GM10248 (cell line): ENCODE data around the gene TRNAU1AP.
A peak's percentile ranks its signal among the peaks of the same experiment; 100 is the strongest.
"Not testable (repeated sequence)": the region's sequence is repeated elsewhere in the genome, so short reads cannot be mapped to it uniquely, and the experiment has no call there.

Source experiments
- CTCF ChIA-PET: fragments of 300-600 bp; sonication (Branson Sonifier 250); formaldehyde crosslinking; extraction: SDS; loops from one replicate; lab custom pipeline; 2021; ENCODE audit warnings: antibody characterized with exemption; lab: Yijun Ruan, JAX
- POLR2A ChIA-PET: fragments of 350-650 bp; sonication (Branson Sonifier 250); formaldehyde crosslinking; extraction: SDS; loops from one replicate; lab custom pipeline; 2020; ENCODE audit warnings: antibody characterized with exemption; lab: Yijun Ruan, JAX
- DNase-seq: peaks from one replicate; pipeline ENCODE4 v3.0.0; 2012; ENCODE audit errors: extremely low spot score
- TF ChIP-seq, protein P1 (sequence below): IDR thresholded peaks from 2 replicates; pipeline ENCODE4 v1.5.1; 2012; ENCODE audit warnings: mild to moderate bottlenecking, low read depth; ENCODE audit errors: extremely low read depth, missing control alignments, control extremely low read depth

The TRNAU1AP gene

DNA sequence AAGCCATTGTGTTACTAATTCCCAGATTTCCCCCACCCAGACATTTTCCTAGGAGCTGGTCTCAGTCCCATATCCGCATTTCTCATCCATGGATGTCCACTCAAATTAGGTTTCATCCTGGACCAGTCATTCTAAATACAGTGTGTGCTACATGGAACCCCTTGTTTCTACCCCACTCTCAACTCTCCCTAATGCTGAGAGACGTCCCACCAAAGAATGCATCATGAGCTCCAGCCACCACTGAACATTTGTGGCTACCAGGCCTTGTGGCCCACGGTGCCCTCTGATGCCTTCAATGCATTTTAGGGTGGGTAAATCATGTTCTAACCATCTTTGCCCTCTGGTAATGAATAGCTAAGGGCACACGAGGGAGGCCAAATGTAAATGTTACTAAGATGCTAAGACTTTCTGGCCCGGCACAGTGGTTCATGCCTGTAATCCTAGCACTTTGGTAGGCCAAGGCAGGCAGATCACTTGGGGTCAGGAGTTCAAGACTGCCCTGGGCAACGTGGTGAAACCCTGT is 25.9 kb downstream of the TRNAU1AP start:
- ChIA-PET CTCF (interaction anchor here (1.1 to 3.6 kb wide), 7 partner anchors 7 to 169 kb away, joined by 3 to 29 read pairs (median 6); no protein-coding TSS in a partner anchor), POLR2A (interaction anchor here (0.5 to 4.9 kb wide), 15 partner anchors 8 to 444 kb away, joined by 3 to 64 read pairs (median 5); partner anchors contain the start of genes RAB42, RCC1, TAF12 and TRNAU1AP)
- no peak for DNase-seq
- TF ChIP-seq, protein P1, sequence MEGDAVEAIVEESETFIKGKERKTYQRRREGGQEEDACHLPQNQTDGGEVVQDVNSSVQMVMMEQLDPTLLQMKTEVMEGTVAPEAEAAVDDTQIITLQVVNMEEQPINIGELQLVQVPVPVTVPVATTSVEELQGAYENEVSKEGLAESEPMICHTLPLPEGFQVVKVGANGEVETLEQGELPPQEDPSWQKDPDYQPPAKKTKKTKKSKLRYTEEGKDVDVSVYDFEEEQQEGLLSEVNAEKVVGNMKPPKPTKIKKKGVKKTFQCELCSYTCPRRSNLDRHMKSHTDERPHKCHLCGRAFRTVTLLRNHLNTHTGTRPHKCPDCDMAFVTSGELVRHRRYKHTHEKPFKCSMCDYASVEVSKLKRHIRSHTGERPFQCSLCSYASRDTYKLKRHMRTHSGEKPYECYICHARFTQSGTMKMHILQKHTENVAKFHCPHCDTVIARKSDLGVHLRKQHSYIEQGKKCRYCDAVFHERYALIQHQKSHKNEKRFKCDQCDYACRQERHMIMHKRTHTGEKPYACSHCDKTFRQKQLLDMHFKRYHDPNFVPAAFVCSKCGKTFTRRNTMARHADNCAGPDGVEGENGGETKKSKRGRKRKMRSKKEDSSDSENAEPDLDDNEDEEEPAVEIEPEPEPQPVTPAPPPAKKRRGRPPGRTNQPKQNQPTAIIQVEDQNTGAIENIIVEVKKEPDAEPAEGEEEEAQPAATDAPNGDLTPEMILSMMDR: no peak

DNA sequence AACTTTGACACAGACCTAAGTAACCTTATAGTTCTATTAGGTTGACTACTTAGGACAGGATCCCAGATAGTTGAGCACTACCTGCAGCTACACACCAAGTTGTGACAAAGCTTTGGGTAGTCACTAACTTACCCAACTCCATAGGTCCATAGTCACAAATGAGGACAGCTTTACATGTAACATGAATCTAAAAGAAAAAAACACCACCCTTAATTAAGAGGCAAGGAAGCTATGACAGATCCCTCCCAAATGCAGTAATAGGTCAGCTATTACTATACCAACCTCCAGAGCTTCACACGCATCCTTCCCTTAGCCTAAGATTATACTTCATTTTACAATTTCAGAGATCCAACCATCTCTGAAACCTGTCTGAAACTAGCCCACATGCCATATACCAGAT is 26.5 kb downstream of the TRNAU1AP start:
- POLR2A ChIA-PET: interaction anchor here (0.5 to 4.9 kb wide), 19 partner anchors 9 to 444 kb away, joined by 3 to 64 read pairs (median 5); partner anchors contain the start of genes ATP5IF1, RAB42, RCC1 and TAF12
- TF ChIP-seq, protein P1: no peak
- CTCF ChIA-PET: interaction anchor here (1.1 to 3.6 kb wide), 8 partner anchors 8 to 330 kb away, joined by 3 to 29 read pairs (median 6); no protein-coding TSS in a partner anchor
- DNase-seq: no peak

DNA sequence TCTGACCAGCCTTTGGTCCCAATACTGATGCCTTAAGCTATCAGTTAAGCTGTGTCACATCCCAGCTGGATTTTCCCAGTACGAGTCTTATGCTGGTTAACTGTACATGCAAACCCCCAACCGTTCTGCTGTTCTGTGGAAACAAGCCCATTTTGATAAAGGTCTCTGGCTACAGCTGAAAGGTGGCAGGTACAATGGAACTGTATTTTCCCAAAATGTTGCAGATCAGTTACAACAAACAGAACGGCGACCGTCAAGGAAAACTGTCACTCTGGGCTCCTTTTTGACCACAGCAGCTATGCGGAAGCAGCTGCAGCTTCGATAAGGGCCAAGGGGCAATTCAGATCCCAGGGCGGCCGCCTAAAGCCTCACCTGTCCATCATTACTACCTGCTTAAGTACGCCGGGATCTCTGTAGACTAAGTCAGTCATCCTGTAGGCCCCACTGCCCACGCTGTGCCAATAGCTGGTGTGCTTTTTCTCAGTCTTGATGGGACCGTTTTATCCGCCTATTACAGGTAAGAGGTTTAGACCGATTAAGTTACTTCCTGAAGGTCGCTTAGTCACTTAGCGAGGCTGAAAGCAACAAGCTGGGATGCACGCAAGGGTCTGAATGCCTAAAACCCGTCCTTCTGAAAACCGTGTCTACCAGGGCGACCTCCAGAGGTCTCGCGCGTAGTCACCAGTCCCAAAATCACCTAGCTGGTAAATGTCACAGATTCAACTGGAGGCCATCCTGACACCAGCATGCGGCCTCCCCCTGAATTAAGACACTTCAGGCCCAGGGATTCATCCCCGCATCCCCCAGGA is 28.0 kb downstream of the TRNAU1AP start:
- peak; percentile 53 for DNase-seq
- TF ChIP-seq, protein P1: peak; percentile 55
- ChIA-PET POLR2A (interaction anchor here (0.5 to 4.9 kb wide), 52 partner anchors 9 to 855 kb away, joined by 3 to 64 read pairs (median 6); partner anchors contain the start of genes ATP5IF1, EPB41, FAM76A and GMEB1), CTCF (interaction anchor here (0.8 to 3.6 kb wide), 19 partner anchors 8 to 332 kb away, joined by 3 to 29 read pairs (median 3); partner anchors contain the start of gene TAF12)

DNA sequence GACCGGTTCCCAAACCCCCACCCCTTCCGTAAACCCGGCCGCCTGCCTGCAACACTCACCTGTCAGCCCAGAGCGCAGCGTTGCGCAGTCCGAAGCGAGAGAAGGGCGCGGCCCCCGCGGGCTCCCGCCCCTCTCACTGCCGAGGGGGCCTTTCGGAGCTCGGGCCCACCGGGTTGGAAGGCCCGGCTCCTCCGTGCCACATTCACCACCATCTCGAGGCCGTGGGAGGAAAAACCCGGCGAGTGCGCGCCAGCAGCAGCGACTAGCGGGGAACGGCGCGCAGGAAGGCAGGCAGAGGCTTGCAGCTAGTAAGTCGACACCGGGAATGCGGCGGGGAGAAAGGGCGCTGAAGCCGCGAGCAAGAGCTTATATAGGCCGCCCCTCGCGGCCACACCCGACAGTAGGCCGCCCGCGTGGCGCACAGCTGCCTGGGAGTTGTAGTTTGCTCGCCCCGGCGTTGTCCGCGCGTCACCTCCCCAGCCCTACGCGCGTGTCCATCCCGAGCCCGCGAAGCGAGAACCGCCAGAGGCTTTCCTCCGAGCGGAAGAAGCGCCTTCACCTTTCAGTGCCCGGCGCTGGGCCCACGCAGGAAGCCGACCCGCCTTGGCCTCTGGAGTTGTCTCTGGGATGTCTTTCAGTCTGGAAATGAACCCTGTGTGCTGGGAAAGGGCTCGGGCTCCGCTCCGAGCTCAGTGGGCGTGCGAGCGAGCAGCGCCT is 28.8 kb downstream of the TRNAU1AP start:
- peak; percentile 96 for DNase-seq
- TF ChIP-seq, protein P1: no peak
- CTCF ChIA-PET: interaction anchor here (0.8 to 3.6 kb wide), 15 partner anchors 9 to 333 kb away, joined by 3 to 29 read pairs (median 3); partner anchors contain the start of gene TAF12
- POLR2A ChIA-PET: interaction anchor here (0.5 to 4.9 kb wide), 62 partner anchors 8 to 856 kb away, joined by 3 to 64 read pairs (median 5); partner anchors contain the start of genes ATP5IF1, EPB41, FAM76A and GMEB1

DNA sequence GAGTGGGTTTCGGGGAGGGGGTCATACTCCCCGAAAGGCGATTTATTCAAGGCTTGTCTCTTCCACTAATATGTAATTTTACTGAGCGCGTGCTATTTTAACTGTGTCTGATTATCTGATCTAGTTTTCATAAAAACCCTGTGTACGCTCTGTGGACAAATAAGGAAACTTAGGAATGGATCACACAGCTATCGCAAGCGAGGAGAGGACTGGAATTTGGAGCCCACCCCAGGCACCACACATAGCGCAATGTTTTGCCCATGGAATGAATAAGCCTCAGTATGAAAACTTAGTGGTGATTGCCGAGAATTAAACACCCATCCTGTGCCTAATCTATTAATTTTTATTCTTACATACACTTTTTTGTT is 29.3 kb downstream of the TRNAU1AP start:
- ChIA-PET CTCF (interaction anchor here (0.9 to 3.6 kb wide), 11 partner anchors 10 to 333 kb away, joined by 3 to 29 read pairs (median 3); partner anchors contain the start of gene TAF12), POLR2A (interaction anchor here (0.5 to 4.9 kb wide), 49 partner anchors 8 to 856 kb away, joined by 3 to 64 read pairs (median 7); partner anchors contain the start of genes ATP5IF1, EPB41, FAM76A and GMEB1)
- DNase-seq: no peak
- TF ChIP-seq, protein P1: no peak

DNA sequence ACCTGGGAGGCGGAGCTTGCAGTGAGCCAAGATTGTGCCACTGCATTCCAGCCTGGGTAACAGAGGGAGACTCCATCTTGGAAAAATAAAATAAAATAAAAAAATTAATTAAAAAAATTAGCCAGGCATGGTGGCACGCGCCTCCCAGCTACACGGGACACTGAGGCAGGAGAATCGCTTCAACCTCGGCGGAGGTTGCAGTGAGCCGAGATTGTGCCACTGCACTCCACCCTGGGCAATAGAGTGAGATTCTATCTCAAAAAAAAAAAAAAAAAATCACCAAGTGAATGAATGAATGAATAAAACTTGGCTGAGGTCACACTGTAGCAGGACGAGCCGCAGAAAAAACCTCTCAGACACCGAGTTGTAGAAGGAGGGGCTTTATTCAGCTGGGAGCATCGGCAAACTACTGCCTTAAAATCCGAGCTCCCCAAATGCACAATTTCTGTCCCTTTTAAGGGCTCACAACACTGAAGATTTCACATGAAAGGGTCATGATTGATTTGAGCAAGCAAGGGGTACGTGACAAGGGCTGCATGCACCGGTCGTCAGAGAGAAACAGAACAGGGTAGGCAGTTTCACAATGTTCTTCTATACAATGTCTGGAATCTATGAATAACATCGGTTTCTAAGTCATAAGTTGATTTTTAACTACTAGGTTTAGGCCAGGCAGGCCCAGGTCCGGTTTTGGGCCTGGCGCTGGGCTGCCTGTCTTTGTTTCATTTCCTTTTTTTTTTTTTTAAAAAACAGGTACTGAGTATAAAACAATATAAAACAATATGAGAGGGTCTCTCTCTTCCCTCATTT is 33.9 kb downstream of the TRNAU1AP start:
- DNase-seq, POLR2A ChIA-PET: not testable (repeated sequence)
- CTCF ChIA-PET: interaction anchor here (3.9 kb wide), 1 partner anchor 17 kb away, joined by 12 read pairs; no protein-coding TSS in a partner anchor
